WTC11 (cell line): ENCODE data around the gene SOX5. TPM values are rescaled to one million over a fixed set of nuclear protein-coding genes. Genes with fewer than 3 reads are reported as not detected.

ENCODE experiments used
- ATAC-seq: fragments of 200-7000 bp; cut with Tn5 transposase; 2 replicates; pipeline ENCODE4 v1.10.0; 2021; ENCODE audit warnings: mild to moderate bottlenecking, moderate library complexity
- CTCF ChIA-PET: fragments of 300-600 bp; sonication (Branson Sonifier 250); formaldehyde crosslinking; loops from one replicate; lab custom pipeline; 2021; ENCODE audit warnings: antibody characterized with exemption; lab: Charles Lee
- POLR2A ChIA-PET: fragments of 350-600 bp; sonication (Branson Sonifier 250); formaldehyde crosslinking; loops from one replicate; lab custom pipeline; 2021; ENCODE audit warnings: antibody characterized with exemption; lab: Charles Lee
- DNase-seq: peaks from one replicate; pipeline ENCODE4 v3.0.0; 2021; ENCODE audit warnings: low spot score
- H3K27ac Mint-ChIP-seq: 2 replicates; pipeline ENCODE4 v1.8.0; 2021; ENCODE audit warnings: mixed read lengths
- H3K27me3 Mint-ChIP-seq: 2 replicates; pipeline ENCODE4 v1.8.0; 2021; ENCODE audit warnings: low read depth, mild to moderate bottlenecking, moderate library complexity, mixed read lengths
- H3K36me3 Mint-ChIP-seq: 2 replicates; pipeline ENCODE4 v1.8.0; 2021; ENCODE audit warnings: mixed read lengths
- H3K4me1 Mint-ChIP-seq: 2 replicates; pipeline ENCODE4 v1.8.0; 2022; ENCODE audit warnings: mixed read lengths
- H3K4me3 Mint-ChIP-seq: 2 replicates; pipeline ENCODE4 v1.8.0; 2021; ENCODE audit warnings: mild to moderate bottlenecking, moderate library complexity, mixed read lengths
- H3K9me3 Mint-ChIP-seq: 2 replicates; pipeline ENCODE4 v1.8.0; 2021; ENCODE audit warnings: mixed read lengths
- ELF4 ChIP-seq: sonication (generic); formaldehyde crosslinking; IDR thresholded peaks from 2 replicates; pipeline ENCODE4 v1.8.1; 2022; ENCODE audit warnings: low read depth, mild to moderate bottlenecking, moderate library complexity, missing genetic modification reagents
- FOXK1 ChIP-seq: sonication (generic); formaldehyde crosslinking; IDR thresholded peaks from 2 replicates; pipeline ENCODE4 v1.8.0; 2022; ENCODE audit warnings: mild to moderate bottlenecking, moderate library complexity, missing genetic modification reagents
- GTF2I ChIP-seq: fragments of 250-450 bp; sonication (Bioruptor Pico); conservative IDR thresholded peaks from 2 replicates; pipeline ENCODE4 v1.4.0; 2021; ENCODE audit warnings: mild to moderate bottlenecking
- JUN ChIP-seq: sonication (generic); formaldehyde crosslinking; IDR thresholded peaks from 2 replicates; pipeline ENCODE4 v1.8.0; 2023; ENCODE audit warnings: mild to moderate bottlenecking, missing genetic modification reagents
- NR1H2 ChIP-seq: sonication (generic); formaldehyde crosslinking; IDR thresholded peaks from 2 replicates; pipeline ENCODE4 v1.9.0; 2021; ENCODE audit warnings: mild to moderate bottlenecking, moderate library complexity, missing genetic modification reagents
- PRRX2 ChIP-seq: fragments of 250-450 bp; sonication (Bioruptor Pico); IDR thresholded peaks from 2 replicates; pipeline ENCODE4 v1.8.0; 2021; ENCODE audit warnings: mild to moderate bottlenecking
- SMAD3 ChIP-seq: sonication (generic); formaldehyde crosslinking; IDR thresholded peaks from 2 replicates; pipeline ENCODE4 v1.8.0; 2022; ENCODE audit warnings: missing genetic modification reagents, mild to moderate bottlenecking, borderline replicate concordance
- TCF7 ChIP-seq: sonication (generic); formaldehyde crosslinking; IDR thresholded peaks from 2 replicates; pipeline ENCODE4 v1.8.0; 2022; ENCODE audit warnings: mild to moderate bottlenecking, low read depth, missing genetic modification reagents, moderate library complexity
- TP53 ChIP-seq: sonication (generic); formaldehyde crosslinking; IDR thresholded peaks from 2 replicates; pipeline ENCODE4 v1.8.1; 2023; ENCODE audit warnings: mild to moderate bottlenecking, missing genetic modification reagents
- ZNF219 ChIP-seq: sonication (generic); formaldehyde crosslinking; IDR thresholded peaks from 2 replicates; pipeline ENCODE4 v1.8.0; 2023; ENCODE audit warnings: missing genetic modification reagents, mild to moderate bottlenecking, borderline replicate concordance
- ZNF317 ChIP-seq: sonication (generic); formaldehyde crosslinking; IDR thresholded peaks from 2 replicates; pipeline ENCODE4 v1.8.1; 2023; ENCODE audit warnings: low read depth, mild to moderate bottlenecking, moderate library complexity, missing genetic modification reagents, borderline replicate concordance
- ZNF425 ChIP-seq: fragments of 250-450 bp; sonication (Bioruptor Pico); conservative IDR thresholded peaks from 2 replicates; pipeline ENCODE4 v1.9.0; 2021; ENCODE audit warnings: mild to moderate bottlenecking
- ZNF671 ChIP-seq: fragments of 250-450 bp; sonication (Bioruptor Pico); IDR thresholded peaks from 2 replicates; pipeline ENCODE4 v1.8.0; 2021; ENCODE audit warnings: mild to moderate bottlenecking
- total RNA-seq: library from RNA; stranded (reverse); gene quantifications from 3 replicates; pipeline ENCODE4 v1.2.3, GENCODE V29; 2021
- TF ChIP-seq, protein P1 (sequence below): fragments of 200-600 bp; IDR thresholded peaks from 2 replicates; pipeline ENCODE4 v1.8.0; 2022; ENCODE audit warnings: antibody characterized with exemption
- TF ChIP-seq, protein P2 (sequence below): sonication (generic); formaldehyde crosslinking; IDR thresholded peaks from 2 replicates; pipeline ENCODE4 v1.8.1; 2023; ENCODE audit warnings: mild to moderate bottlenecking, missing genetic modification reagents, moderate library complexity
- TF ChIP-seq, protein P3 (sequence below): fragments of 250-450 bp; sonication (Bioruptor Pico); IDR thresholded peaks from 2 replicates; pipeline ENCODE4 v1.9.0; 2021; ENCODE audit warnings: mild to moderate bottlenecking
- TF ChIP-seq, protein P4 (sequence below): sonication (generic); formaldehyde crosslinking; IDR thresholded peaks from 2 replicates; pipeline ENCODE4 v1.8.0; 2022; ENCODE audit warnings: missing genetic modification reagents

Gene SOX5
- total RNA-seq, 1 experiment from 2014 or later: 2.3 TPM

- ATAC-seq (no peak), DNase-seq (no peak)
- Mint-ChIP-seq H3K27me3 (no peaks in the 10 kb centered on the region), H3K27ac (no peak overlapping the region), H3K4me1 (peaks cover 7% of the 10 kb centered on the region), H3K4me3 (no peak overlapping the region), H3K9me3 (peaks cover under 1% of the 10 kb centered on the region; the same call in 1 of the 2 replicates), H3K36me3 (no peaks in the 10 kb centered on the region)
- ChIA-PET CTCF (no interaction called here), POLR2A (no interaction called here)
- TF ChIP-seq TCF7 (CRISPR knock-in tag) (no peak), FOXK1 (CRISPR knock-in tag) (no peak), ZNF219 (CRISPR knock-in tag) (no peak), JUN (no peak), NR1H2 (no peak), ZNF425 (CRISPR knock-in tag) (no peak), ZNF671 (CRISPR knock-in tag) (no peak), SMAD3 (CRISPR knock-in tag) (no peak), TP53 (no peak), PRRX2 (CRISPR knock-in tag) (no peak), ZNF317 (CRISPR knock-in tag) (no peak), ELF4 (no peak)
- TF ChIP-seq, protein P1, sequence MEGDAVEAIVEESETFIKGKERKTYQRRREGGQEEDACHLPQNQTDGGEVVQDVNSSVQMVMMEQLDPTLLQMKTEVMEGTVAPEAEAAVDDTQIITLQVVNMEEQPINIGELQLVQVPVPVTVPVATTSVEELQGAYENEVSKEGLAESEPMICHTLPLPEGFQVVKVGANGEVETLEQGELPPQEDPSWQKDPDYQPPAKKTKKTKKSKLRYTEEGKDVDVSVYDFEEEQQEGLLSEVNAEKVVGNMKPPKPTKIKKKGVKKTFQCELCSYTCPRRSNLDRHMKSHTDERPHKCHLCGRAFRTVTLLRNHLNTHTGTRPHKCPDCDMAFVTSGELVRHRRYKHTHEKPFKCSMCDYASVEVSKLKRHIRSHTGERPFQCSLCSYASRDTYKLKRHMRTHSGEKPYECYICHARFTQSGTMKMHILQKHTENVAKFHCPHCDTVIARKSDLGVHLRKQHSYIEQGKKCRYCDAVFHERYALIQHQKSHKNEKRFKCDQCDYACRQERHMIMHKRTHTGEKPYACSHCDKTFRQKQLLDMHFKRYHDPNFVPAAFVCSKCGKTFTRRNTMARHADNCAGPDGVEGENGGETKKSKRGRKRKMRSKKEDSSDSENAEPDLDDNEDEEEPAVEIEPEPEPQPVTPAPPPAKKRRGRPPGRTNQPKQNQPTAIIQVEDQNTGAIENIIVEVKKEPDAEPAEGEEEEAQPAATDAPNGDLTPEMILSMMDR: no peak
- TF ChIP-seq, protein P2, sequence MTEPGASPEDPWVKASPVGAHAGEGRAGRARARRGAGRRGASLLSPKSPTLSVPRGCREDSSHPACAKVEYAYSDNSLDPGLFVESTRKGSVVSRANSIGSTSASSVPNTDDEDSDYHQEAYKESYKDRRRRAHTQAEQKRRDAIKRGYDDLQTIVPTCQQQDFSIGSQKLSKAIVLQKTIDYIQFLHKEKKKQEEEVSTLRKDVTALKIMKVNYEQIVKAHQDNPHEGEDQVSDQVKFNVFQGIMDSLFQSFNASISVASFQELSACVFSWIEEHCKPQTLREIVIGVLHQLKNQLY (CRISPR knock-in tag): no peak
- TF ChIP-seq, protein P3, sequence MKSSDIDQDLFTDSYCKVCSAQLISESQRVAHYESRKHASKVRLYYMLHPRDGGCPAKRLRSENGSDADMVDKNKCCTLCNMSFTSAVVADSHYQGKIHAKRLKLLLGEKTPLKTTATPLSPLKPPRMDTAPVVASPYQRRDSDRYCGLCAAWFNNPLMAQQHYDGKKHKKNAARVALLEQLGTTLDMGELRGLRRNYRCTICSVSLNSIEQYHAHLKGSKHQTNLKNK (CRISPR knock-in tag): no peak
These were observed 263.4 kb downstream of the SOX5 start for GRCh38 chr12:23686095-23686494.

DNA sequence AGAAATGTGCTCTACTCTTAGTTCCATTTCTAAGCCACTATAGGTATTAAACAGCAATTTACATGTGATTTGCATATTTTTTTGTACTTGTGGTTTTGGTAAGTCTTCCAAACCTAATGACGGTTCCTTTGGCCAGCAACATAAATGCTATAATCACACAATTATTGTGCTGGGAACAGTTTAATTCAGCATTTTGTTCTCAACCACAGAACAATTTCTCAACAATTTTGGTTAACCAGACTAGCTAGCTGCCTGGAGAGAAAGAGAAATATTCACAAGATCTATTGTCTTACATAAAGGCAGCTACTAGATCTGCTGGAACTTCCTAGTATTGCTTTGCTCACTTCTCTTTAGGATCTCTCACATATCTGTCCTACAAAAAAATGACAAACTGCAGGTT is 265.3 kb downstream of the SOX5 start:
- DNase-seq: no peak
- no peaks in the 10 kb centered on the region for H3K27me3 Mint-ChIP-seq
- TF ChIP-seq GTF2I (CRISPR knock-in tag): no peak
- TF ChIP-seq, protein P4, sequence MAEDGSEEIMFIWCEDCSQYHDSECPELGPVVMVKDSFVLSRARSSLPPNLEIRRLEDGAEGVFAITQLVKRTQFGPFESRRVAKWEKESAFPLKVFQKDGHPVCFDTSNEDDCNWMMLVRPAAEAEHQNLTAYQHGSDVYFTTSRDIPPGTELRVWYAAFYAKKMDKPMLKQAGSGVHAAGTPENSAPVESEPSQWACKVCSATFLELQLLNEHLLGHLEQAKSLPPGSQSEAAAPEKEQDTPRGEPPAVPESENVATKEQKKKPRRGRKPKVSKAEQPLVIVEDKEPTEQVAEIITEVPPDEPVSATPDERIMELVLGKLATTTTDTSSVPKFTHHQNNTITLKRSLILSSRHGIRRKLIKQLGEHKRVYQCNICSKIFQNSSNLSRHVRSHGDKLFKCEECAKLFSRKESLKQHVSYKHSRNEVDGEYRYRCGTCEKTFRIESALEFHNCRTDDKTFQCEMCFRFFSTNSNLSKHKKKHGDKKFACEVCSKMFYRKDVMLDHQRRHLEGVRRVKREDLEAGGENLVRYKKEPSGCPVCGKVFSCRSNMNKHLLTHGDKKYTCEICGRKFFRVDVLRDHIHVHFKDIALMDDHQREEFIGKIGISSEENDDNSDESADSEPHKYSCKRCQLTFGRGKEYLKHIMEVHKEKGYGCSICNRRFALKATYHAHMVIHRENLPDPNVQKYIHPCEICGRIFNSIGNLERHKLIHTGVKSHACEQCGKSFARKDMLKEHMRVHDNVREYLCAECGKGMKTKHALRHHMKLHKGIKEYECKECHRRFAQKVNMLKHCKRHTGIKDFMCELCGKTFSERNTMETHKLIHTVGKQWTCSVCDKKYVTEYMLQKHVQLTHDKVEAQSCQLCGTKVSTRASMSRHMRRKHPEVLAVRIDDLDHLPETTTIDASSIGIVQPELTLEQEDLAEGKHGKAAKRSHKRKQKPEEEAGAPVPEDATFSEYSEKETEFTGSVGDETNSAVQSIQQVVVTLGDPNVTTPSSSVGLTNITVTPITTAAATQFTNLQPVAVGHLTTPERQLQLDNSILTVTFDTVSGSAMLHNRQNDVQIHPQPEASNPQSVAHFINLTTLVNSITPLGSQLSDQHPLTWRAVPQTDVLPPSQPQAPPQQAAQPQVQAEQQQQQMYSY: no peak
- TF ChIP-seq, all 79 proteins: peak for 0
- ChIA-PET POLR2A (no interaction called here), CTCF (no interaction called here)
- H3K4me3 Mint-ChIP-seq: no peak overlapping the region
- H3K27ac Mint-ChIP-seq: no peak overlapping the region
- H3K36me3 Mint-ChIP-seq: peaks cover 3% of the 10 kb centered on the region; the same call in 1 of the 2 replicates
- peaks cover 7% of the 10 kb centered on the region for H3K4me1 Mint-ChIP-seq
- ATAC-seq: no peak
- H3K9me3 Mint-ChIP-seq: peaks cover 6% of the 10 kb centered on the region; the same call in 1 of the 2 replicates
